Stimulated activated CD8-positive, alpha-beta memory T cell treated with anti-CD3 and anti-CD28 coated beads, Interleukin-4, amount 100 ng/mL, for 4 hours (primary cell): Measurements from ENCODE around the gene EHD2.
"Not testable (repeated sequence)": the region's sequence is repeated elsewhere in the genome, so short reads cannot be mapped to it uniquely, and the experiment has no call there.

Experiments
- DNase-seq, 2 donors: peaks; one replicate each; pipeline ENCODE4 v3.0.0-alpha.2; 2020; ENCODE audit warnings: low read depth in 2 of 2, low spot score in 1 of 2

The EHD2 gene

DNA sequence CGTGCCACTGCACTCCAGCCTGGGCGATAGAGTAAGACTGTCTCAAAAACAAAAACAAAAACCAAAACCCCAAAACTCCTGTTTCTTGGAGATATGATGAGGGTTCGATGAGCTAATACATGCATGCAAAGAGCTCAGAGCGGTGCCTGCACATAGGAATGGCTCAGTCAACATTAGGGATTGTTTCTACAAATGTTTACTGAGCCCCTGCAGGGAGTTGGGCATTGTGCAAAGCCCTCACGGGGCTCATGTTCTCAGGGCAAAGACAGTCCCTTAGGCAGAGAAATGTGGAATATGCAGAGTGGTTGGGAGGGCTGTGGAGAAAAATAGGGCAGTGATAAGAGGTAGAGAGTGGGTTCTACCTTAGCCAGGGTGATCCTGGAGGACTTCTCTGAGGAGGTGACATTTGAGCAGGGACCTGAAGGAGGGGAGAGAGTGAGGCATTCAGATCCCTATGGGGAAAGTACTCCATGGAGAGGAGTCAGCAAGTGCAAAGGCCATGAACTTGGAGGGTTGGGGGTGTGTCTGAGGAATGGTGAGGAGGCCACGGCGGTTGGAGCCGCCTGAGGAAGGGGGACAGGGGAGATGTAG lies 1.5 kb upstream of the EHD2 start:
- no peak for DNase-seq

DNA sequence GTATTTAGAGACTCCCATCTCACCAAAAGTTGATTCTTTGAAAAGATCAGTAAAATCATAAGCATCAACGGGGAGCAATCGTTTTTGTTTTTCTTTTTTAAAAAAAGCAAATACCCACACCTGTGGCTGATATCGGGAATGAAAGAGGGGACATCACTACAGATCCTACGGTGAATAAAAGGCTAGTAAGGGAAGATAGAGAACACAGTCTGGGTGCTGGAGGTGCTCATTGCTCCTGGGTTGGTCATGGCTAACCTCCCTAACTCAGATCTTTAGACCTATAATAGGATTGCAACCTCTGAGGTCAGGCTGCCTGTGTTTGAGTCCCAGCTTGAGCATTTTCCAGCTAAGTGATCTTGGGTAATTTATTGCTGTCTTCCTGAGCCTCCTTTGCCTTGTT lies 1.1 kb downstream of the EHD2 start:
- DNase-seq = no peak

DNA sequence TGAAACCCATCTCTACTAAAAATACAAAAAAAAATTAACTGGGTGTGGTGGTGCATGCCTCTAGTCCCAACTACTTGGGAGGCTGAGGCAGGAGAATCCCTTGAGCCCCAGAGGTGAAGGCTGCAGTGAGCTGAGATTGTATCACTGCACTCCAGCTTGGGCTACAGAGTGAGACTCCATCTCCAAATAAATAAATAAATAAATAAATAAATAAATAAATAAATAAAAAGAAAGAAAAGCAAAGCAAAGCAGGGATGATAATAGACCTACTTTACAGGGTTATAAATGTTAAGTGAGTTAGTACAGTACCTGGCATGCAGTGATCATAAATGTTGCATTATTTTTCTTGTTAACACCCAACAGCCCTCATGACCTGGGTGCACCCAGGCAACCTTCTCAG lies 1.6 kb downstream of the EHD2 start:
- DNase-seq = not testable (repeated sequence)

DNA sequence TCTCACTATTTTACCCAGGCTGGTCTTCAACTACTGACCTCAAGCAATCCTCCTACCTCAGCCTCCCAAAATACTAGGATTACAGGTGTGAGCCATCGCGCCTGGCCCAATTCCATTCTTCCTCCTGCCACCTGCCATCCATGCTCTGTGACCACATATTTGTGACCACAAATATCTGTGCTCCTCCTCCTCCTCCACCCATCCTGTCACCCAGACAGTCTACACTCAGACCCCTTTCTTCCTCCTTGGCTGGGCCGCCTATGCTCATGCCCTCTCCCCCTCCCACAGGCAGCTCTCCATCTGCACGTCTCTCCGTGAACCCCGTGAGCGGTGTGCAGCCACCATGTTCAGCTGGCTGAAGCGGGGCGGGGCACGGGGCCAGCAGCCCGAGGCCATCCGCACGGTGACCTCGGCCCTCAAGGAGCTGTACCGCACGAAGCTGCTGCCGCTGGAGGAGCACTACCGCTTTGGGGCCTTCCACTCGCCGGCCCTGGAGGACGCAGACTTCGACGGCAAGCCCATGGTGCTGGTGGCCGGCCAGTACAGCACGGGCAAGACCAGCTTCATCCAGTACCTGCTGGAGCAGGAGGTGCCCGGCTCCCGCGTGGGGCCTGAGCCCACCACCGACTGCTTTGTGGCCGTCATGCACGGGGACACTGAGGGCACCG lies 3.2 kb downstream of the EHD2 start:
- DNase-seq = no peak

DNA sequence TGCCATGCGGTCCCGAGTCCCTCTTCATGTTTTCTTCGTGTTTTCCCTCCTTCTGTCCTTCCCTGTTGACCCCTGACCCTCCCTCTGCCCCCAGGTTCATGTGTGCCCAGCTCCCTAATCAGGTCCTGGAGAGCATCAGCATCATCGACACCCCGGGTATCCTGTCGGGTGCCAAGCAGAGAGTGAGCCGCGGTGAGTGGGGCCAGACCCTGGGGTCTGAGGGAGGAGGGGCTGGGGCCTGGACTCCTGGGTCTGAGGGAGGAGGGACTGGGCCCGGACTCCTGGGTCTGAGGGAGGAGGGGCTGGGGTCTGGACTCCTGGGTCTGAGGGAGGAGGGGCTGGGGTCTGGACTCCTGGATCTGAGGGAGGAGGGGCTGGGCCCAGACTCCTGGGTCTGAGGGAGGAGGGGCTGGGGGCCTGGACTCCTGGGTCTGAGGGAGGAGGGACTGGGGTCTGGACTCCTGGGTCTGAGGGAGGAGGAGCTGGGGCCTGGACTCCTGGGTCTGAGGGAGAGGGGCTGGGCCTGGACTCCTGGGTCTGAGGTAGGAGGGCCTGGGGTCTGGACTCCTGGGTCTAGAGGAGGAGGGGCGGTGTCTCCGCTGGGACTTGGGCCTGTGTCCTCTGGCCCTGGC lies 5.3 kb downstream of the EHD2 start:
- not testable (repeated sequence) for DNase-seq

DNA sequence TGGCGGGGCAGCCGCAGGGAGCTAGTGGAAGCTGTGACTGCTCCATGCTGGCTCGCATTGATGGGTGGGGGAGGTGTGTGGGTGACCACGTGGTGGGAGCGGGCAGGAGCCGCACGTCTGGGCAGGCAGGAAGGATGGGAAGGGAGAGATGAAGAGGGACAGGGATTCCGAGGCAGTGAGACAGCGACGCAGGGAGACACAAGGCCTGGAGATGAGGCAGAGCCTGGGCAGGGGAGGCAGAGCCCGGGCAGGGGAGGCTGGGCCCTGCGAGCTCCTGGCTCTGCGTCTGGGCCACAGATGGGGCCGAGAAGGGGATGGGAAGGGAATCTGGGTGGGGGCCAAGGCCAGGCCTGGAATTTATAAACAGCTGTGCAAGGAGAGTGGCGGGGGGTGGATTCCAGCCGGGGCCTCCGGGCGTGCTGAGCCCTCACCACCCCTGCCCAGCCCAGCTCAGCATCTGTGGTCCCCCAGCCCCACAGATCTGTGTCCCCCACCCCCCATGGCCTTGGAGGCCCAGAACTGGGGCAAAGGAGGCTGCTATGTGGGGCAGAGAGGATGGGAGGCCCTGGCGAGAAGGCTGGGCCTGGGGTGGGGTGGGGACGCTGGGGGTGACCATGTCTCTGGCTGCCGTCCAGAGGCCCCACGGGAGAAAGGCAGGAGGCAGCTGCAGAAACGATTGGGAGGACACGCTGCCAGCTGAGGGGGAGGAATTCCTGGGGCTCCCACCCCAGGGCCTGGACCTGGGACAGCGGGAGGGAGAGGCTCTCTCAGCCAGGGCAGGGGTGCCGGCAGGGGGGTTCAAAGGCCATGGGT lies 6.0 kb downstream of the EHD2 start:
- no peak for DNase-seq

DNA sequence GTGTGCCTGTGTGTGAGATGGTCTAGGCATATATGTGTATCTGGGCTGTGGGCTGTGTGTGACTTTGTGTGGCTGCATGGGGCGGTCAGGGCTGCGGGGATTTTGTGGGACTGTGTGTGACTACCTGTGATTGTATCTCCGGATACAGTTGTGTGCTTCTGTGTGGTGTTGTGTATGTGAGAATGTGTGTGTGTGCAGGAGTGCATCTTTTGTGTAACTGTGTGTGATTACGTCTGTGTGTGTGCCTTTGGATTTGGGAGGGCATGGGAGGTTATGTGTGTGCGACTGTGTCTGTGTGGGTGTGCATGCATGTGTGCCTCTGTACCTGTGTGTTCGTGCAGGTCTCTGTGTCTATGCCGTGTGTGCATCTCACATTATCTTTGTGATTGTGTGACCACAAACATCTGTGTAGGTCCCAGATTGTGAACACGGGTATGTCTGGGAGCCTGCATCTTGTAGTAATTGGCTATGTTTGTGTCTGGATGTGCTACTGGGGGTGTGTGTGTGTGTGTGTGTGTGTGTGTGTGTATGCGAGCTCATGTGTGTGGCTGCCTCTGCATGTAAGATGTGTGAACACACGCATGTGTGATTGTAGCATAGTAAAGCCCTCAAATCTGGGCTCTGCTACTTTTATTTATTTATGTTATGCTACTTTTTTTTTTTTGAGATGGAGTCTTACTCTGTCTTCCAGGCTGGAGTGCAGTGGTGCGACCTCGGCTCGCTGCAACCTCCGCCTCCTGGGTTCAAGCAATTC lies 7.6 kb downstream of the EHD2 start:
- no peak for DNase-seq

DNA sequence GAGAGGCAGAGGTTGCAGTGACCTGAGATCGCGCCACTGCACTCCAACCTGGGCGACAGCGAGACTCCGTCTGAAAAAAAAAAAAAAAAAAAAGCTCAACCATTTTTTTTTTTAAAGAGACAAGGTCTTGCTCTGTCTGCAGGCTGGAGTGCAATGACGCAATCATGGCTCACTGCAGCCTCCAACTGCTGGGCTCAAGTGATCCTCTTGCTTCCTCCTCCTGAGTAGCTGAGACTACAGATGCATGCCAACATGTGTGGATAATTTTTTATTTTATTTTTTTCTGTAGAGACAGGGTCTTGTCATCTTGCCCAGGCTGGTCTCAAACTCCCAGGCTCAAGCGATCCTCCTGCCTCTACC lies 10.3 kb downstream of the EHD2 start:
- no peak for DNase-seq

DNA sequence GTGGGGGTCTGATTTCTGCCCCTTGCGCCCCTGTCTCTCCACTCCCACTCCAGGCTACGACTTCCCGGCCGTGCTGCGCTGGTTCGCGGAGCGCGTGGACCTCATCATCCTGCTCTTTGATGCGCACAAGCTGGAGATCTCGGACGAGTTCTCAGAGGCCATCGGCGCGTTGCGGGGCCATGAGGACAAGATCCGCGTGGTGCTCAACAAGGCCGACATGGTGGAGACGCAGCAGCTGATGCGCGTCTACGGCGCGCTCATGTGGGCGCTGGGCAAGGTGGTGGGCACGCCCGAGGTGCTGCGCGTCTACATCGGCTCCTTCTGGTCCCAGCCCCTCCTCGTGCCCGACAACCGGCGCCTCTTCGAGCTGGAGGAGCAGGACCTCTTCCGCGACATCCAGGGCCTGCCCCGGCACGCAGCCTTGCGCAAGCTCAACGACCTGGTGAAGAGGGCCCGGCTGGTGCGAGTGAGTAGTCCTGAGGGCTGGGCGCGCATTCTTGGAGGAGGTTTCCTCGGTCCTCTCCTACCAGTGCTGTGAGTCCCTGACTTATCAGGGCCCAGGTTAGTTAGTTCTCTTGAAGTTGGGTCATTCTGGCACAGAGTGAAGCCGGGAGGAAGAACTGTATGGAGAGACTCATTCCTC lies 12.7 kb downstream of the EHD2 start:
- no peak for DNase-seq

DNA sequence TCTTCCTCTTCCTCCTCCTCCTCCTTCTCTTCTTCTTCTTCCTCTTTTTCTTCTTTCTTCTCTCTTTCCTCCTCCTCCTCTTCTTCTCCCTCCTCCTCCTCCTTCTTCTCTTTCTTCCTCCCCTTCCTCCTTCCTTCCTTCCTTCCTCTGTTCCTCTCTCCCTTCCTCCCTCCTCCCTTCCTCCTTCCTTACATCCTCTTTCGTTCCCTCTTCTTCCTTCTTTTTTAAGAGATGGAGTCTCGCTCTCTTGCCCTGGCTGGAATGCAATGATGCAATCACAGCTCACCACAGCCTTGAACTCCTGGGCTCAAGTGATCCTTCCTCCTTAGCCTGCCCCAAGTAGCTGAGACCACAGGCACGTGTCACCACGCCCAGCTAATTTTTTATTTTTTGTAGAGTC lies 13.2 kb downstream of the EHD2 start:
- DNase-seq = no peak

DNA sequence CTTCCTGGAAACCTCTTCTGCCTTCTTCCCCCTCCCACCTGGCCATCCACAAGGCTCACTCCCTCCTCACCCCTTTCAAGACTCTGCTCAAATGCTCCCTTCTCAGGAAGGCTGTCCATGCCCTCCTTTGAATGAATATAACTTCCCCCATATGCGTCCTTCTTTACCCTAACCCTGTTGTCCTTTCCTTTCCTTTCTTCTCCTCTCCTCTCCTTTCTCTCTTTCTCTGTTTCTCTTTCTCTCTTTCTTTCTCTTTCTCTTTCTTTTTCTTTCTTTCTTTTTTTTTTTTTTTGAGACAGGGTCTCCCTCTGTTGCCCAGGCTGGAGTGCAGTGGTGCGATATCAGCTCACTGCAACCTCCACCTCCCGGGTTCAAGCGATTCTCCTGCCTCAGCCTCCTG lies 15.1 kb downstream of the EHD2 start:
- not testable (repeated sequence) for DNase-seq

DNA sequence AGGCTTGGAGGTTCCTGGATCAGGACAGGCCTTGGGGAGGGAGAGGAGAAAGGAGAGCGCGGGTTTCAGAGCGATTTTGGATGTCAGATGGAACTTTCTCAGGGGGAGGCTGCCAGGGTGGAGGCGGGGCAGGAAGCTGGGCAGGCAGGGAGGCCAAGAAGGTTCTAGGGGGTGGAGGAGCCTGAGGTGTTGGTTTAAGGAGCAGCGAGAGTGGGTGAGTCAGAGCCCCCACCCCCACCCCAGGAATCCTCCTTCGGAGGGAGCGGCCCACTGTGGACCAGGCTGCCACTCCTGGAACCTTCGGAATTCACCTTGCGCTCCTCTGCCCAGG lies 16.2 kb downstream of the EHD2 start:
- no peak for DNase-seq

DNA sequence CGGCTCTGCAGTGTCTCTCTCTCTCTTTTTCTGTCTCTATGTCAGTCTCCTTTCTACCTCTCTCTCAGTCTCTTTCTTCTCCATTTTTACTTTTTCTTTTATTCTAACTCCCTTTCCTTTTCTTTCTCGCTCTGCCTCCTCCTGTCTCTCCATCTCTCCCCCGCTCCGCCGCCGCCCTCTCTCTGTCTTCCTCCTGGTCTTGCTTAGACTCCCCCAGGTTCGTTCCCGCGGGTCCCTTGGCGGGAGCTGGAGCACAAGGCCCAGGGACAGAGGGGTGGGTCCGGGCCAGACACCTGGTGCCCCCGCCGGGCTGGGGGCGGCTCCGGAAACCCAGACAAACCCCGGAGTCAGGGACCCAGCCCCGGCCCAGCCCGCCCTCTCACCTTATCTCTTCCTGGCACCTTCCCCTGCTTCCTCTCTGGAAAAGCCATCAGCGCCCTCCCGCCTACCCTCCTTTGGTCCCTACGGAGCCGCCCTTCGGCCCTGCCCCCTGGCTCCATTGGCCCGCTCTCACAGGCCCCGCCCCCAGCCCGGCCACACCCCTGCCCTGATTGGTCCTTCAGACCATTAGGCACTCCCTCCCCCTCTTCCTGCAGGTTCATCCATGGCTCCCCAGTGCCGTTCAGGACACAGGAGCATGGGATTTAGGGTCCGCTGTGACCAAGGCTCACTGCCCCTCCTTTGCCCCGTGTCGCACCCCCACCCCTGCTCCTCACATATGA lies 16.7 kb downstream of the EHD2 start:
- no peak for DNase-seq

DNA sequence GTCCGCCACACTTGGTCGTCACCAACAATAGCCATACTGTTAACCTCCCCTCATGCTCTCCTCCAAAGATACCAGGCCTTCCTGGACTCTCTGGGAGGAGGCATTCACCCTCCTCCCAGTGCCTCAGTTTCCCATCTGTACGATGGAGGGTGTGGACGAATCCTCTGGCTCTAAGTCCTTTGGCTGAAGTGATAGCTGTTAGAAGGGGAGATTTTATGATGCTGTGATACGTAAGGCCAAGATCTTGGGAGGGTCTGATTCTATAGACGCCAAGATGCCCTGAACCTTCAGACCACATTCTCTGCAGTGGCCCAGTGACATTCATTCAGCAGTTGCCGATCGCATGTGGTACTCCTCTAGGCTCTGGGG lies 17.3 kb downstream of the EHD2 start:
- DNase-seq = no peak

DNA sequence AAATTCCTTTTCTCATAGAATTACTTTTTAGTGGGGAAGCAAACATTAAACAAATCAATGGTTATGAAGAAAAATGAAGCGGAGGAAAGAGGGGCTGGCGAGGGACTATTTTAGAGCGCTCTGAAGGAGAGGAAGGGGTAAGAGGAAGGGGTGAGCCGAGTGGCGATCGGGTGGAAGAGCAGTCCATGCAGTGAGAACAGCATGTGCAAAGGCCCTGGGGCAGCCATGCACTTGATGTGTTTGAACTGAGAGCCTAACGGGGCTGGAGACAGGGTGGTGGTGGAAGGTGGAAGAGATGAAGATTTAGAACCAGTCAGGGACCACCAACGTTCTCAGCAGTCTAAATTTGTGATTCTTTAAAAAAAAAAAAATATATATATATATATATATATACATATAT lies 17.7 kb downstream of the EHD2 start:
- DNase-seq = no peak

DNA sequence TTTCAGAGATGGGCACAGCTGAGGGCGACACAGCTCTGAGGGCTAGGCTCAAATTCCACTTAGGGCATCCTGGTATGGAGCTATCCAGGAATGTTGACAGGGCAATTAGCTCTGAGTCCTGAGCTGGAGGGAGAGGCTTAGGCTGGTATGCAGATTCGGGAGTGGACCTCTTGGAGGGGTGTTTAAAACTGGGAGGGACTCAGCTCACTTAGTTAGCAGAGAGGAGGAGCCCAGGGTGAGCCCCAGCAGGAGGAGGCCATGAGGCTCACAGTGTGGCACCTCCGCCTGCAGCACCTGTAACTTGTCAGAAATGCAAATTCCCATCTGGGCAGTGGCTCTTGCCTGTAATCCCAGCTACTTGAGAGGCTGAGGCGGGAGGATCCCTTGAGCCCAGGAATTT lies 21.9 kb downstream of the EHD2 start:
- DNase-seq = no peak

DNA sequence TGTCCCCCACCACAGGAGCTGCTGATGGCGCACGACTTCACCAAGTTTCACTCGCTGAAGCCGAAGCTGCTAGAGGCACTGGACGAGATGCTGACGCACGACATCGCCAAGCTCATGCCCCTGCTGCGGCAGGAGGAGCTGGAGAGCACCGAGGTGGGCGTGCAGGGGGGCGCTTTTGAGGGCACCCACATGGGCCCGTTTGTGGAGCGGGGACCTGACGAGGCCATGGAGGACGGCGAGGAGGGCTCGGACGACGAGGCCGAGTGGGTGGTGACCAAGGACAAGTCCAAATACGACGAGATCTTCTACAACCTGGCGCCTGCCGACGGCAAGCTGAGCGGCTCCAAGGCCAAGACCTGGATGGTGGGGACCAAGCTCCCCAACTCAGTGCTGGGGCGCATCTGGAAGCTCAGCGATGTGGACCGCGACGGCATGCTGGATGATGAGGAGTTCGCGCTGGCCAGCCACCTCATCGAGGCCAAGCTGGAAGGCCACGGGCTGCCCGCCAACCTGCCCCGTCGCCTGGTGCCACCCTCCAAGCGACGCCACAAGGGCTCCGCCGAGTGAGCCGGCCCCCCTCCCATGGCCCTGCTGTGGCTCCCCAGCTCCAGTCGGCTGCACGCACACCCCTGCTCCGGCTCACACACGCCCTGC lies 27.8 kb downstream of the EHD2 start:
- no peak for DNase-seq

DNA sequence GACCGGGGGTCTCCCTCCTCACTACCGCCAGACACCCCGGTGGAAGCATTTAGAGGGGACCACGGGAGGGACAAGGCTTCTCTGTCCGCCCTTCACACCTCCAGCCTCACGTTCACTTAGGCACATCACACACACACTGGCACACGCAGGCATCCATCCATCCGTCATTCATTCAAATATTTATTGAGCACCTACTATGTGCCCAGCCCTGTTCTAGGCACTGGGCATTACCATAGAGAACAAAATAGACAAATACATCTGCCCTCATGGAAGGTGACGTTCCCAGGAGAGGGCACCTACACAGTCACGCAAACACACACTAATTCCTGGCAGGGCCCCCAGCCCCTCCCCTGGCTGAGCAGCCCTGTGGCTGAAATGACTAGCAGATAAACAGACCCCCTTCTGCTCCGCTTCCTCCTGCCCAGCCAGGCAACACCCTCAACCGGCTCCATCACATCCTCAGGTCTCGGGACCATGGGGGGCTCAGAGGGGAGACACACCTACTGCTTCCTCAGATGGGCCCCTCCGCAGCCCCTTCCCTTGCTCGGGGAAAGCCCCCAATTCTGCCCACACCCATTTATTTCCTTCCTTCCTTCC lies 28.4 kb downstream of the EHD2 start:
- DNase-seq = no peak

DNA sequence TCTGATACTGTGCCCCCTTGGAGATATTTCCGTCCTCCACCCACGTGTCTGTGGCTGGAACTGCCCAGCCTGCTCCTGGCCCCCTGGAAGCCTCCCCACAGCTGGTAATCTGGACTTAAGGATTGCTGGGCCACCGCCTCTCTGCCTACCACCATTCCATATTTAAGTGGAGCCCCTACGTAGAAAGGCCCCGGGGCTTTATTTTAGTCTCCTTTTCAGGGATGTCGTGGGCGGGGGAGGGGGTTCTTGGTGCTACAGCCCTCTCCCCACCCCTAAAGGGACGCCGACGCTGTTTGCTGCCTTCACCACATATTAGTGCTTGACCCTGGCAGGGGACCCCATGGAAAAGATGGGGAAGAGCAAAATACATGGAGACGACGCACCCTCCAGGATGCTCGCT lies 29.4 kb downstream of the EHD2 start:
- DNase-seq = no peak
